Measurements from ENCODE around the gene ADAMTSL1. TPM values are rescaled to one million over a fixed set of nuclear protein-coding genes. Genes with fewer than 3 reads are reported as not detected.
A peak's percentile ranks its signal among the peaks of the same experiment; 100 is the strongest.

The ADAMTSL1 gene
- polyA plus RNA-seq, 6 donors from 2014 or later, result not detected

GRCh38 chr9:18662320-18662719 is 188.4 kb downstream of the ADAMTSL1 start:
- H3K4me3 Mint-ChIP-seq, result no peak overlapping the region
- H3K9me3 Mint-ChIP-seq, result peaks cover 0 to 2% (median 0%) of the 10 kb centered on the region in 7 donors
- ATAC-seq (ENCODE audit: low read depth in 2 of 2) (no peak), DNase-seq (no peak)
- peaks cover 0 to 8% (median 0%) of the 10 kb centered on the region in 3 donors for H3K27me3 Mint-ChIP-seq
- no peak overlapping the region for H3K27ac Mint-ChIP-seq
- H3K4me1 Mint-ChIP-seq, result no peaks in the 10 kb centered on the region
- no peaks in the 10 kb centered on the region for H3K36me3 Mint-ChIP-seq

GRCh38 chr9:18665947-18666346 is 192.0 kb downstream of the ADAMTSL1 start:
- no peaks in the 10 kb centered on the region for H3K4me1 Mint-ChIP-seq
- H3K27me3 Mint-ChIP-seq, result peaks cover 0 to 8% (median 0%) of the 10 kb centered on the region in 3 donors
- no peaks in the 10 kb centered on the region for H3K36me3 Mint-ChIP-seq
- H3K27ac Mint-ChIP-seq, result no peak overlapping the region
- H3K4me3 Mint-ChIP-seq, result no peak overlapping the region
- DNase-seq (no peak), ATAC-seq (ENCODE audit: low read depth in 2 of 2) (no peak)
- peaks cover 0 to 5% (median 1%) of the 10 kb centered on the region in 7 donors for H3K9me3 Mint-ChIP-seq

- Mint-ChIP-seq H3K27ac (no peak overlapping the region), H3K36me3 (no peaks in the 10 kb centered on the region), H3K4me1 (no peaks in the 10 kb centered on the region), H3K9me3 (peaks cover 0 to 6% (median 0%) of the 10 kb centered on the region in 7 donors), H3K27me3 (peaks cover 0 to 8% (median 0%) of the 10 kb centered on the region in 3 donors), H3K4me3 (no peak overlapping the region)
- no peak for ATAC-seq (ENCODE audit: low read depth in 2 of 2)
- no peak for DNase-seq
Measured at GRCh38 chr9:18666348-18666747, 192.4 kb downstream of the ADAMTSL1 start.

GRCh38 chr9:18666986-18667772 is 193.2 kb downstream of the ADAMTSL1 start:
- H3K4me3 Mint-ChIP-seq, result no peak overlapping the region
- H3K27ac Mint-ChIP-seq, result no peak overlapping the region
- DNase-seq (no peak), ATAC-seq (ENCODE audit: low read depth in 2 of 2) (no peak)
- peaks cover 0 to 8% (median 0%) of the 10 kb centered on the region in 3 donors for H3K27me3 Mint-ChIP-seq
- H3K36me3 Mint-ChIP-seq, result no peaks in the 10 kb centered on the region
- no peaks in the 10 kb centered on the region for H3K4me1 Mint-ChIP-seq
- H3K9me3 Mint-ChIP-seq, result peaks cover 0 to 7% (median 0%) of the 10 kb centered on the region in 7 donors

GRCh38 chr9:18668944-18669343 is 195.0 kb downstream of the ADAMTSL1 start:
- Mint-ChIP-seq H3K4me1 (no peaks in the 10 kb centered on the region), H3K27ac (no peak overlapping the region), H3K4me3 (no peak overlapping the region), H3K9me3 (peaks cover 0 to 7% (median 0%) of the 10 kb centered on the region in 7 donors), H3K36me3 (no peaks in the 10 kb centered on the region), H3K27me3 (peaks cover 0 to 8% (median 0%) of the 10 kb centered on the region in 3 donors)
- DNase-seq, result no peak
- ATAC-seq (ENCODE audit: low read depth in 2 of 2), result no peak

GRCh38 chr9:18672706-18673105 is 198.8 kb downstream of the ADAMTSL1 start:
- DNase-seq (no peak), ATAC-seq (ENCODE audit: low read depth in 2 of 2) (no peak)
- H3K27me3 Mint-ChIP-seq, result no peaks in the 10 kb centered on the region
- H3K27ac Mint-ChIP-seq, result no peak overlapping the region
- H3K36me3 Mint-ChIP-seq, result no peaks in the 10 kb centered on the region
- H3K4me3 Mint-ChIP-seq, result no peak overlapping the region
- H3K9me3 Mint-ChIP-seq, result peaks cover 0 to 7% (median 0%) of the 10 kb centered on the region in 7 donors
- H3K4me1 Mint-ChIP-seq, result no peaks in the 10 kb centered on the region

- H3K4me3 Mint-ChIP-seq, result no peak overlapping the region
Measured at GRCh38 chr9:18673179-18673578, 199.2 kb downstream of the ADAMTSL1 start.

GRCh38 chr9:18675332-18675731 is 201.4 kb downstream of the ADAMTSL1 start:
- H3K27ac Mint-ChIP-seq, result no peak overlapping the region
- ATAC-seq (ENCODE audit: low read depth in 2 of 2) (no peak), DNase-seq (no peak)
- peaks cover 0 to 7% (median 0%) of the 10 kb centered on the region in 7 donors for H3K9me3 Mint-ChIP-seq
- no peaks in the 10 kb centered on the region for H3K4me1 Mint-ChIP-seq
- H3K27me3 Mint-ChIP-seq, result no peaks in the 10 kb centered on the region
- H3K36me3 Mint-ChIP-seq, result no peaks in the 10 kb centered on the region
- H3K4me3 Mint-ChIP-seq, result no peak overlapping the region

More at GRCh38 chr9:18673179-18673578, 199.2 kb downstream of the ADAMTSL1 start:
- DNase-seq, result no peak
- peaks cover 0 to 7% (median 0%) of the 10 kb centered on the region in 7 donors for H3K9me3 Mint-ChIP-seq
- H3K4me1 Mint-ChIP-seq, result no peaks in the 10 kb centered on the region
- ATAC-seq (ENCODE audit: low read depth in 2 of 2), result no peak
- no peaks in the 10 kb centered on the region for H3K36me3 Mint-ChIP-seq
- H3K27ac Mint-ChIP-seq, result no peak overlapping the region
- no peaks in the 10 kb centered on the region for H3K27me3 Mint-ChIP-seq

GRCh38 chr9:18675973-18676372 is 202.0 kb downstream of the ADAMTSL1 start:
- Mint-ChIP-seq H3K27me3 (no peaks in the 10 kb centered on the region), H3K9me3 (peaks cover 0 to 5% (median 0%) of the 10 kb centered on the region in 7 donors), H3K4me1 (no peaks in the 10 kb centered on the region)

GRCh38 chr9:18676525-18676924 is 202.6 kb downstream of the ADAMTSL1 start:
- ATAC-seq (ENCODE audit: low read depth in 2 of 2), result no peak
- Mint-ChIP-seq H3K4me1 (no peaks in the 10 kb centered on the region), H3K27me3 (no peaks in the 10 kb centered on the region), H3K27ac (peak overlapping the region in 1 of 6 donors; percentile 61), H3K9me3 (no peaks in the 10 kb centered on the region), H3K4me3 (no peak overlapping the region), H3K36me3 (no peaks in the 10 kb centered on the region)
- no peak for DNase-seq

More at GRCh38 chr9:18675973-18676372, 202.0 kb downstream of the ADAMTSL1 start:
- ATAC-seq (ENCODE audit: low read depth in 2 of 2) (no peak), DNase-seq (no peak)
- Mint-ChIP-seq H3K36me3 (no peaks in the 10 kb centered on the region), H3K27ac (no peak overlapping the region), H3K4me3 (no peak overlapping the region)

- Mint-ChIP-seq H3K9me3 (no peaks in the 10 kb centered on the region), H3K36me3 (no peaks in the 10 kb centered on the region), H3K4me3 (no peak overlapping the region), H3K27ac (no peak overlapping the region), H3K27me3 (no peaks in the 10 kb centered on the region), H3K4me1 (no peaks in the 10 kb centered on the region)
- DNase-seq, result no peak
- ATAC-seq (ENCODE audit: low read depth in 2 of 2), result no peak
Measured at GRCh38 chr9:18678821-18679590, 205.1 kb downstream of the ADAMTSL1 start.

- Mint-ChIP-seq H3K4me1 (no peaks in the 10 kb centered on the region), H3K36me3 (no peaks in the 10 kb centered on the region), H3K4me3 (no peak overlapping the region), H3K27ac (no peak overlapping the region), H3K27me3 (peaks cover 0 to 3% (median 0%) of the 10 kb centered on the region in 3 donors), H3K9me3 (no peaks in the 10 kb centered on the region)
- DNase-seq (no peak), ATAC-seq (ENCODE audit: low read depth in 2 of 2) (no peak)
Measured at GRCh38 chr9:18682907-18683306, 209.0 kb downstream of the ADAMTSL1 start.

GRCh38 chr9:18683312-18683711 is 209.4 kb downstream of the ADAMTSL1 start:
- Mint-ChIP-seq H3K27ac (no peak overlapping the region), H3K36me3 (no peaks in the 10 kb centered on the region), H3K4me3 (no peak overlapping the region), H3K9me3 (no peaks in the 10 kb centered on the region), H3K27me3 (peaks cover 0 to 3% (median 0%) of the 10 kb centered on the region in 3 donors), H3K4me1 (no peaks in the 10 kb centered on the region)
- no peak for DNase-seq
- no peak for ATAC-seq (ENCODE audit: low read depth in 2 of 2)

GRCh38 chr9:18683851-18684250 is 209.9 kb downstream of the ADAMTSL1 start:
- ATAC-seq (ENCODE audit: low read depth in 2 of 2), result no peak
- no peak overlapping the region for H3K27ac Mint-ChIP-seq
- no peaks in the 10 kb centered on the region for H3K36me3 Mint-ChIP-seq

More at GRCh38 chr9:18683851-18684250, 209.9 kb downstream of the ADAMTSL1 start:
- no peak overlapping the region for H3K4me3 Mint-ChIP-seq
- no peaks in the 10 kb centered on the region for H3K4me1 Mint-ChIP-seq
- no peaks in the 10 kb centered on the region for H3K9me3 Mint-ChIP-seq
- DNase-seq, result no peak
- H3K27me3 Mint-ChIP-seq, result peaks cover 0 to 3% (median 0%) of the 10 kb centered on the region in 3 donors

All from naive B cell (primary cell).